H54 (cell line): ENCODE measurements around the gene SEPHS1.

Source experiments
- DNase-seq: peaks from one replicate; pipeline ENCODE4 v3.0.0; 2011; ENCODE audit warnings: low spot score, mixed read lengths; ENCODE audit not compliant: insufficient read length
- FAIRE-seq: peaks from 3 replicates; lab custom pipeline; 2011; peaks lifted over from hg19 to GRCh38; lab: Jason Lieb, UNC
- POLR2A ChIP-seq: IDR thresholded peaks from 2 replicates; pipeline ENCODE4 v1.6.1; 2011; ENCODE audit warnings: low read depth, mild to moderate bottlenecking, low read length

Gene SEPHS1

GRCh38 chr10:13271552-13272163 lies 76.4 kb downstream of the SEPHS1 start:
- no peak for FAIRE-seq
- TF ChIP-seq POLR2A: no peak
- DNase-seq: peak; percentile 16

- FAIRE-seq (no peak), DNase-seq (peak; percentile 31)
- TF ChIP-seq POLR2A: no peak
Measured at GRCh38 chr10:13270877-13271551, 77.1 kb downstream of the SEPHS1 start.

GRCh38 chr10:13268841-13269240 lies 79.3 kb downstream of the SEPHS1 start:
- FAIRE-seq (no peak), DNase-seq (no peak)
- no peak for TF ChIP-seq POLR2A

- no peak for DNase-seq
- no peak for TF ChIP-seq POLR2A
- no peak for FAIRE-seq
Measured at GRCh38 chr10:13268310-13268709, 79.8 kb downstream of the SEPHS1 start.
